ENCODE results near the gene TEX29.

The TEX29 gene

GRCh38 chr13:111363121-111363520 is 42.7 kb downstream of the TEX29 start:
- in situ Hi-C loops (cut with MboI; ENCODE audit: low sequenced_read_pairs, unreplicated experiment) = no loop called here
- DNase-seq (ENCODE audit: low spot score) = no peak
- TF ChIP-seq CTCF (IDR thresholded peaks at IDR 0.05; ENCODE audit: borderline replicate concordance, control extremely low read depth, extremely low read depth, insufficient read depth, missing control alignments) = no peak

- no peak for DNase-seq (ENCODE audit: low spot score)
- no peak for TF ChIP-seq CTCF (IDR thresholded peaks at IDR 0.05; ENCODE audit: borderline replicate concordance, control extremely low read depth, extremely low read depth, insufficient read depth, missing control alignments)
- in situ Hi-C loops (cut with MboI; ENCODE audit: low sequenced_read_pairs, unreplicated experiment) = no loop called here
Observed at GRCh38 chr13:111363591-111363990, 43.1 kb downstream of the TEX29 start.

- in situ Hi-C loops (cut with MboI; ENCODE audit: low sequenced_read_pairs, unreplicated experiment) = no loop called here
Observed at GRCh38 chr13:111365149-111366005, 44.9 kb downstream of the TEX29 start.

GRCh38 chr13:111367340-111367739 is 46.9 kb downstream of the TEX29 start:
- in situ Hi-C loops (cut with MboI; ENCODE audit: low sequenced_read_pairs, unreplicated experiment) = no loop called here
- no peak for TF ChIP-seq CTCF (IDR thresholded peaks at IDR 0.05; ENCODE audit: borderline replicate concordance, control extremely low read depth, extremely low read depth, insufficient read depth, missing control alignments)
- DNase-seq (ENCODE audit: low spot score) = no peak

More at GRCh38 chr13:111365149-111366005, 44.9 kb downstream of the TEX29 start:
- no peak for DNase-seq (ENCODE audit: low spot score)
- TF ChIP-seq CTCF (IDR thresholded peaks at IDR 0.05; ENCODE audit: borderline replicate concordance, control extremely low read depth, extremely low read depth, insufficient read depth, missing control alignments) = no peak

GRCh38 chr13:111368091-111368490 is 47.6 kb downstream of the TEX29 start:
- in situ Hi-C loops (cut with MboI; ENCODE audit: low sequenced_read_pairs, unreplicated experiment) = no loop called here
- TF ChIP-seq CTCF (IDR thresholded peaks at IDR 0.05; ENCODE audit: borderline replicate concordance, control extremely low read depth, extremely low read depth, insufficient read depth, missing control alignments) = no peak
- no peak for DNase-seq (ENCODE audit: low spot score)

GRCh38 chr13:111370147-111370546 is 49.7 kb downstream of the TEX29 start:
- DNase-seq (ENCODE audit: low spot score) = no peak
- in situ Hi-C loops (cut with MboI; ENCODE audit: low sequenced_read_pairs, unreplicated experiment) = no loop called here
- no peak for TF ChIP-seq CTCF (IDR thresholded peaks at IDR 0.05; ENCODE audit: borderline replicate concordance, control extremely low read depth, extremely low read depth, insufficient read depth, missing control alignments)

Data from GM13976 (cell line).